HG02642 (cell line): Measurements from ENCODE around the gene TRIOBP.
A peak's percentile ranks its signal among the peaks of the same experiment; 100 is the strongest.

Source experiments
- ATAC-seq: cut with Tn5 transposase; IDR thresholded peaks from one replicate; pipeline ENCODE4 v1.9.1; 2021; ENCODE audit warnings: mild to moderate bottlenecking; ENCODE audit not compliant: unreplicated experiment, poor library complexity

TRIOBP gene

GRCh38 chr22:37803195-37803638 lies 106.4 kb downstream of the TRIOBP start:
- no peak for ATAC-seq

DNA sequence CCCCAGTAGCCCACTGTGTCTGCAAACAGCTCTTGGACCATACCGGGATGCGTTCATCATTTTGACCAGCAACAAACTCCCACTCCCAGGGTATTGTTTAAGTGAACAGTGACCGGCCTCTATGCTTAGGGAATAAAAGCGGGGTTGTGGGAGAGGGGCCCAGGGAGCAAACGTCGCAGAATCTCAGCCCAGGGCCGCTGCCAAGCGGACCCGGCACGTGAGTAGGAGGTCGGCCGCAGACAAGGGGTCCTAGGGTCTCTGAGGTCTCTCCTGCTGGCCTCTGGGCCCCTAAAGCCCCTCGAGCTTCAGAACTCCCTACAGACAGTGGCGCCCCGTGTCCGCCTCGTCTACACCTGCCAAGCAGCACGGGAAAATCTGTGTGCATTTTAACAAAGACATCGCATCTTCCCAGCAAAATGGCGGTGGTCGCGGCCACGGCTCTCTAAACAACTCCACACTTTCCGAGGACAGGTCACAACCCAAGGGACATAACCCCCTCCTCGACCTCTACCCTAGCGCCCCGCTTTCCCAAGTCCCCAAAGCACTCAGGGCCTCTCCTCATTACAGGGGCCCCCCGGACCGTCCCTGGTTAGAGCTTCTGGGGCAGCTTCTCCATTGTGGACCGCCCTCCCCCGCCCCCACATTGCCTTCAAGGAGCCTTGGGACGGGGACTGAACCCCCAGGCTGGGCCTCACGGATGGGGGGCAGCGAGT lies 106.9 kb downstream of the TRIOBP start:
- ATAC-seq, result no peak

- ATAC-seq, result no peak
Measured at GRCh38 chr22:37804352-37804880, 107.6 kb downstream of the TRIOBP start.

- no peak for ATAC-seq
Measured at GRCh38 chr22:37804881-37805809, 108.3 kb downstream of the TRIOBP start.

GRCh38 chr22:37805810-37806277 lies 109.0 kb downstream of the TRIOBP start:
- no peak for ATAC-seq

DNA sequence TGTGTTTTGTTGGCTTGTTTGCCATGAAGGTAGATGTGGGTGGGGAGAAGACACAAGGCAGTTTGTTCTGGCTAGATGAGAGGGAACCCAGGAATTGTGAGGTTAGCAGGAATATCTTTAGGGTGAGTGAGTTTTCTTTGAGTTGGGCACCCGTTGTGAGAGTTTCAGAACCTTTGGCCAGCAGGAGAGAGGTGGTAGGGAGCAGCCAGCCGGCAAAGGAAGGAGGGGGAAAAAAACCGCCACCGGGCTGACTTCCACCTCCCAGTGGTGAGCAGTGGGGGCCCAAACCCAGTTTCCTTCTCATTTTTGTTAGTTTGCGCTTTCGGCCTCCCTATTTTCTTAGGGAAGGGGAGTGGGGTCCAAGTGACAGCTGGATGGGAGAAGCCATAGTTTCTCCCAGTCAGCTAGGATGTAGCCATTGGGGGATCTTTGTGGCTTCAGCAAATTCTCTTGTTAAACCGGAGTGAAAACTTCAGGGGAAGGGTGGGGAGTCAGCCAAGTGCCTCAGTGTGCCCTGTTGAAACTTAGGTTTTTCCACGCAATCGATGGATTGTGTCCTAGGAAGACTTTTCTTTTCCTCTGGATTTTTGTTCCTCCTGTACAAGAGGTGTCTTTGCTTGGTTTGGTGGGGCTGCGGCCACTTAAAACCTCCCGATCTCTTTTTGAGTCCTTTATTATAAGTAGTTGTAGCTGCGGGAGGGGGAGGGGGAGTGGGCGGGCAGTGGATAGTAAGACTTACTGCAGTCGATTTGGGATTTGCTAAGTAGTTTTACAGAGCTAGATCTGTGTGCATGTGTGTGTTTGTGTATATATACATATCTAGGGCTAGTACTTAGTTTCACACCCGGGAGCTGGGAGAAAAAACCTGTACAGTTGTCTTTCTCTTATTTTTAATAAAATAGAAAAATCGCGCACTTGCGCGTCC lies 109.8 kb downstream of the TRIOBP start:
- no peak for ATAC-seq

- peak; percentile 88 for ATAC-seq
Measured at GRCh38 chr22:37807410-37808293, 110.8 kb downstream of the TRIOBP start, which contains the start of gene GCAT. Gene GCAT (plus strand): TSS chr22:37807934. CDS start chr22:37807968, 34 bp downstream.

DNA sequence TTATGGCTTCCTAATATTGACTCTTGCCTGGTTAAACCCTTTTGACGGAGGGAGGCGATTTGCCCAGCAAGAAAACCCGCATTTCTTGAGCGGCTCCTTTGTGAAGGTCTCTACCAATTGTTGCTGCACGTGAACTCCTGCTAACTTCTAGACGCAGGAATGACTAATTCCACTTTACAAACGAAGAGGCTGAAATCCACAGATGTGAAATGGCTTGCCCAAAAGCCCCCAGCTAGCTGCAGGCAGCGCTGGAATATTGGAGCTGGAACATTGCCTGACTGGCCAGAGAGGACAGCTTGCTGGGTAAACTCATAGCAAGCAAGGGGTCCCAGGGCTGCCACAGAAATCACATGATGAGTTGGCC lies 111.4 kb downstream of the TRIOBP start:
- no peak for ATAC-seq

- no peak for ATAC-seq
Measured at GRCh38 chr22:37809672-37810333, 113.0 kb downstream of the TRIOBP start.

DNA sequence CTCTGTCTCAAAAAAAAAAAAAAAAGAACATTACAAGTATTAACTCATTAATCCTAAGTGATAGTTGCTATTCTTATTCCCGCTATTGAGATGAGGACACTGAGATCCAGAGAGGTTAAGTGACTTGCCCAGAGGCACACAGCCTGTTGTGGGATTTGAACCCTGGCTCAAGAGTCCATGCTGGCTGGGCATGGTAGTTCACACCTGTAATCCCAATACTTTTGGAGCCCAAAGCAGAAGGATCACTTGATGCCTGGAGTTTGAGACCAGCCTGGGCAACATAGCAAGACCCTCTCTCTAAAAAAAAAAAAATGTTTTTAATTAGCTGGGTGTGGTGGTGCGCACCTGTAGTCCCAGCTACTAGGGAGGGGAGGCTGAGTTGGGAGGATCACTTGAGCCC lies 115.0 kb downstream of the TRIOBP start:
- no peak for ATAC-seq

GRCh38 chr22:37812869-37813678 lies 116.2 kb downstream of the TRIOBP start:
- no peak for ATAC-seq

DNA sequence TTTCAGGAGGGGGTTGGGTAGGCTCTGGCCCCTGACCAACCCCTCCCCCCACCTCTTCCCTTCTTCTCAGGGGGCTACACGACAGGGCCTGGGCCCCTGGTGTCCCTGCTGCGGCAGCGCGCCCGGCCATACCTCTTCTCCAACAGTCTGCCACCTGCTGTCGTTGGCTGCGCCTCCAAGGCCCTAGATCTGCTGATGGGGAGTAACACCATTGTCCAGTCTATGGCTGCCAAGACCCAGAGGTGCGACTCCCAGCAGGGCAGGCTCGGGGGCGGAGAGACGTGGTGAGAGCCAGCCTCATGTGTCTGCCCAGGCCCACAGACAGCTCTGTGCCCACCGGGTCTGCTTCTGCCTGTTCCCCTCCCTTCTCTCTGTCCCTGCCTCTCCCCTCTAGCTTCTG lies 118.7 kb downstream of the TRIOBP start:
- no peak for ATAC-seq

GRCh38 chr22:37816543-37817180 lies 119.8 kb downstream of the TRIOBP start:
- ATAC-seq, result no peak

- peak; percentile 63 for ATAC-seq
Measured at GRCh38 chr22:37817705-37818408, 121.0 kb downstream of the TRIOBP start.

DNA sequence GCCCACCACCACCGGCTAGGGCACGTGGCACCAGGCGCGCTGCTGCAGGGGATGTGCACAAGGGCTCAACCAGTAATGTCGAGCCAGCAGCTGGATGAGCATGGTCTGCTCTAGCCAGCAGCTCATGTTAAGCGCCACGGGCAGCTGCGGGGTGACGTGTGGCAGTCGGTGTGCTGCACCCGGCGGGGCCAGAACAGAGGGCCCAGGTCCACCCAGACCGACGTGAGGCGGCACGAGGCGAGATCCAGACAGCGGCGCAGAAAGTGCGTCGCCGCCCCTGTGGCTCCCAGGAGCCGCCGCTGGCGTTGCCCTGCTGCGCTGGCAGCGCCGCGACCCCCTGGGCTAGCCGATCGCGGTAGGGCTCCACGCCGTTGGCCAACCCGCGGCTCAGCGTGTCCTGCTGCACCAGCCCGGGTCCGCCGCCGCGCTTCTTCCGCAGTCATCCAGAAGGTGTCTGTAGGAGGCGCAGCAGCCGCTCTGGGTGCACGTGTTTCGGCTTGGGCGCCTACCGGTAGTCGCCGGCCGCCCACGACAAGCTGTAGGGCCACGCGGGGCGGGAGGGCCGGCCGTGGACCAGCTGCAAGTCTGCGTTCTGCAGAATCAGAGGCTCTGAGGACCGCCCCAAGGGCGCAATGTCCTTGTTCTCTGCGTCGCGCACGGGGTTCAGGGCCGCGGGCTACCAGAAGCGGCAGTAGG lies 121.7 kb downstream of the TRIOBP start:
- no peak for ATAC-seq

GRCh38 chr22:37819105-37819433 lies 122.2 kb downstream of the TRIOBP start:
- ATAC-seq, result no peak
